ENCODE data around the gene CDH16. TPM values are rescaled to one million over a fixed set of nuclear protein-coding genes. Genes with fewer than 3 reads are reported as not detected.

Gene CDH16
- total and polyA plus RNA-seq, 2 donors (not counting 3 experiments of a cell fraction or from before 2014, with no cell fraction given): not detected

- TF ChIP-seq MYC (IDR thresholded peaks at IDR 0.05; ENCODE audit: low read depth, low read length): no peak
- no peak for TF ChIP-seq FOS (IDR thresholded peaks at IDR 0.05; ENCODE audit: borderline replicate concordance, insufficient read depth, low read length)
- no peak for TF ChIP-seq JUN (IDR thresholded peaks at IDR 0.05; ENCODE audit: borderline replicate concordance, insufficient read depth, insufficient read length, low read depth)
- no peak for TF ChIP-seq CTCF (IDR thresholded peaks at IDR 0.05; ENCODE audit: extremely low read depth in 1 of 2, insufficient read depth in 1 of 2, low read depth in 1 of 2, low read length in 2 of 2)
- no peak for TF ChIP-seq EZH2 (IDR thresholded peaks at IDR 0.05; ENCODE audit: borderline replicate concordance, low read depth, low read length, severe bottlenecking)
- TF ChIP-seq POLR2AphosphoS5 (IDR thresholded peaks at IDR 0.05; ENCODE audit: insufficient read depth, low read depth, low read length): no peak
- TF ChIP-seq GATA2 (IDR thresholded peaks at IDR 0.05; ENCODE audit: insufficient read depth, insufficient read length, low read depth, low read length): no peak
- TF ChIP-seq POLR2A (IDR thresholded peaks at IDR 0.05; ENCODE audit: low read depth, low read length): no peak
- no peak for TF ChIP-seq MAX (IDR thresholded peaks at IDR 0.05; ENCODE audit: insufficient read depth, insufficient read length)
- no peak overlapping the region for H3K4me3 ChIP-seq (replicated peaks in 1 of 3; ENCODE audit: insufficient read depth in 1 of 3, low read depth in 1 of 3, low read length in 3 of 3)
- H3K9me1 ChIP-seq (replicated peaks; ENCODE audit: control insufficient read depth, extremely low read depth, insufficient read depth, low read length): no peaks in the 10 kb centered on the region
- H3K9me3 ChIP-seq (replicated peaks; ENCODE audit: control insufficient read depth, insufficient read depth, low read length): no peaks in the 10 kb centered on the region
- H3K27ac ChIP-seq (ENCODE audit: insufficient read depth, low read depth, low read length): no peak overlapping the region
- H3K4me2 ChIP-seq (ENCODE audit: insufficient read depth, low read length): no peak overlapping the region
- no peak for DNase-seq (ENCODE audit: low read depth, low spot score)
- H3K4me1 ChIP-seq (ENCODE audit: control insufficient read depth, extremely low read depth, insufficient read depth, low read length): no peaks in the 10 kb centered on the region
- H3K27me3 ChIP-seq (ENCODE audit: control insufficient read depth in 2 of 2, insufficient read depth in 2 of 2, low read length in 2 of 2): no peaks in the 10 kb centered on the region
- intact Hi-C loops (cut with micrococcal nuclease): loop anchor here (10.0 kb wide), 1 partner anchor 1963 kb away; no protein-coding TSS in a partner anchor
- BruUV-seq (replicated peaks): no TSS peak
- ChIA-PET CTCF (interaction anchor here (0.8 to 1.8 kb wide), 6 partner anchors 10 to 245 kb away, joined by 3 to 12 read pairs (median 4); partner anchors contain the start of genes CDH16 and PDP2), POLR2A (no interaction called here)
- no peak for FAIRE-seq
- H4K20me1 ChIP-seq (replicated peaks; ENCODE audit: control insufficient read depth, extremely low read depth, insufficient read depth, low read length): peaks cover 4% of the 10 kb centered on the region
- no peak overlapping the region for H3K9ac ChIP-seq (replicated peaks; ENCODE audit: extremely low read depth, insufficient read depth, low read length)
- H3K79me2 ChIP-seq (ENCODE audit: control insufficient read depth, insufficient read depth, low read length): no peaks in the 10 kb centered on the region
- no peaks in the 10 kb centered on the region for H3K36me3 ChIP-seq (ENCODE audit: control insufficient read depth in 2 of 2, extremely low read depth in 1 of 2, insufficient read depth in 2 of 2, low read length in 2 of 2)
- no peak overlapping the region for H2AFZ ChIP-seq (ENCODE audit: low read depth, low read length)
- dilution Hi-C loops (cut with MboI; ENCODE audit: extremely low pct_ligation_motif_present, low sequenced_read_pairs): no loop called here
Measured at GRCh38 chr16:66891360-66891759, 27.3 kb downstream of the CDH16 start.
